HepG2 (cell line): ENCODE measurements around the gene ANKRD22. TPM values are rescaled to one million over a fixed set of nuclear protein-coding genes. Genes with fewer than 3 reads are reported as not detected.

Experiments
- DMTF1 ChIP-seq: sonication (generic); formaldehyde crosslinking; IDR thresholded peaks from 2 replicates; pipeline ENCODE4 v1.4.0; 2020; ENCODE audit warnings: mild to moderate bottlenecking, missing genetic modification reagents
- KLF15 ChIP-seq: sonication (generic); formaldehyde crosslinking; IDR thresholded peaks from 2 replicates; pipeline ENCODE4 v1.8.1; 2023; ENCODE audit warnings: borderline replicate concordance, mild to moderate bottlenecking, inconsistent platforms, missing genetic modification reagents, mixed read lengths
- MAX ChIP-seq: IDR thresholded peaks from 2 replicates; pipeline ENCODE4 v1.6.1; 2012; ENCODE audit warnings: inconsistent platforms
- MYPOP ChIP-seq: sonication (generic); formaldehyde crosslinking; IDR thresholded peaks from 2 replicates; pipeline ENCODE4 v1.8.1; 2023; ENCODE audit warnings: mild to moderate bottlenecking, moderate library complexity, missing genetic modification reagents
- PBX2 ChIP-seq: IDR thresholded peaks from 2 replicates; pipeline ENCODE4 v1.6.1; 2016; ENCODE audit warnings: control low read depth
- RARA ChIP-seq: IDR thresholded peaks from 2 replicates; pipeline ENCODE4 v1.6.1; 2016; ENCODE audit warnings: missing genetic modification reagents, missing compliant biosample characterization
- REPIN1 ChIP-seq: sonication (generic); formaldehyde crosslinking; IDR thresholded peaks from 2 replicates; pipeline ENCODE4 v1.8.0; 2022; ENCODE audit warnings: missing genetic modification reagents, low read depth, mild to moderate bottlenecking, borderline replicate concordance
- SALL2 ChIP-seq: sonication (generic); formaldehyde crosslinking; IDR thresholded peaks from 2 replicates; pipeline ENCODE4 v1.8.1; 2023; ENCODE audit warnings: mild to moderate bottlenecking, missing genetic modification reagents, inconsistent platforms
- STAT5B ChIP-seq: sonication (generic); formaldehyde crosslinking; IDR thresholded peaks from 2 replicates; pipeline ENCODE4 v1.4.0; 2020; ENCODE audit warnings: missing genetic modification reagents
- TBP ChIP-seq: sonication (generic); formaldehyde crosslinking; IDR thresholded peaks from 2 replicates; pipeline ENCODE4 v1.5.0; 2020; ENCODE audit warnings: missing genetic modification reagents
- TMF1 ChIP-seq: sonication (generic); formaldehyde crosslinking; IDR thresholded peaks from 2 replicates; pipeline ENCODE4 v1.8.1; 2022; ENCODE audit warnings: low read depth, missing genetic modification reagents
- ZNF292 ChIP-seq: sonication (generic); formaldehyde crosslinking; IDR thresholded peaks from 2 replicates; pipeline ENCODE4 v1.8.1; 2022; ENCODE audit warnings: mild to moderate bottlenecking, low read depth, missing genetic modification reagents, borderline replicate concordance
- ZNF333 ChIP-seq: sonication (generic); formaldehyde crosslinking; IDR thresholded peaks from 2 replicates; pipeline ENCODE4 v1.4.0; 2020; ENCODE audit warnings: mild to moderate bottlenecking, missing genetic modification reagents, borderline replicate concordance
- ZNF414 ChIP-seq: sonication (generic); formaldehyde crosslinking; IDR thresholded peaks from 2 replicates; pipeline ENCODE4 v1.5.0; 2020; ENCODE audit warnings: missing genetic modification reagents
- ZNF513 ChIP-seq: sonication (generic); formaldehyde crosslinking; conservative IDR thresholded peaks from 2 replicates; pipeline ENCODE4 v1.5.0; 2020; ENCODE audit warnings: missing genetic modification reagents
- ZNF530 ChIP-seq: sonication (generic); formaldehyde crosslinking; IDR thresholded peaks from 2 replicates; pipeline ENCODE4 v1.5.0; 2020; ENCODE audit warnings: low read depth, mild to moderate bottlenecking, missing genetic modification reagents
- ZNF552 ChIP-seq: sonication (generic); formaldehyde crosslinking; IDR thresholded peaks from 2 replicates; pipeline ENCODE4 v1.9.0; 2022; ENCODE audit warnings: missing genetic modification reagents, mild to moderate bottlenecking, borderline replicate concordance
- ZNF558 ChIP-seq: sonication (generic); formaldehyde crosslinking; IDR thresholded peaks from 2 replicates; pipeline ENCODE4 v1.9.0; 2022; ENCODE audit warnings: mild to moderate bottlenecking, missing genetic modification reagents, borderline replicate concordance
- ZNF644 ChIP-seq: IDR thresholded peaks from 2 replicates; pipeline ENCODE4 v1.6.1; 2016; ENCODE audit warnings: low read depth
- ZNF713 ChIP-seq: sonication (generic); formaldehyde crosslinking; IDR thresholded peaks from 2 replicates; pipeline ENCODE4 v1.4.0; 2020; ENCODE audit warnings: mild to moderate bottlenecking, missing genetic modification reagents
- ZNF790 ChIP-seq: sonication (generic); formaldehyde crosslinking; IDR thresholded peaks from 2 replicates; pipeline ENCODE4 v1.8.0; 2022; ENCODE audit warnings: missing genetic modification reagents, mild to moderate bottlenecking, borderline replicate concordance
- ZSCAN29 ChIP-seq: sonication (generic); formaldehyde crosslinking; conservative IDR thresholded peaks from 2 replicates; pipeline ENCODE4 v1.4.0; 2020; ENCODE audit warnings: mild to moderate bottlenecking, missing genetic modification reagents
- ZSCAN9 ChIP-seq: IDR thresholded peaks from 2 replicates; pipeline ENCODE4 v1.6.1; 2016; ENCODE audit warnings: borderline replicate concordance
- polyA plus RNA-seq, 8 experiments: library from polyadenylated mRNA; depleted of rRNA in 3 of 8; stranded (reverse) in 7 of 8; unstranded in 1 of 8; fragments of >200 nt; fragmentation: Illumina TruSeq in 4 of 8; extraction: Trizol in 4 of 8; gene quantifications; 2 replicates each; pipeline versions ENCODE4 v1.2.1 to v1.2.3, GENCODE V29; 2011 to 2016; ENCODE audit warnings: low read depth in 4 of 8, missing spikeins in 1 of 8, mixed read lengths in 1 of 8; ENCODE audit not compliant: insufficient read depth in 1 of 8
- total RNA-seq, 5 experiments: library from RNA; depleted of rRNA; stranded (reverse); fragments of >200 nt; fragmentation: Illumina TruSeq; extraction: Trizol; gene quantifications; 2 replicates each; pipeline ENCODE4 v1.2.3, GENCODE V29; 2016; ENCODE audit warnings: low read depth in 1 of 5

The ANKRD22 gene
- total and polyA plus RNA-seq, 2 of the 13 experiments (the other 11 are each of a cell fraction or from before 2014, with no cell fraction given): not detected

- TF ChIP-seq SALL2 (peak; percentile 83), MYPOP (peak; percentile 90), TMF1 (CRISPR knock-in tag) (peak; percentile 77), ZNF513 (CRISPR knock-in tag) (no peak), ZSCAN29 (CRISPR knock-in tag) (no peak), RARA (CRISPR knock-in tag) (no peak; the same call in 1 of the 2 replicates), ZNF552 (CRISPR knock-in tag) (peak; percentile 43; the same call in 1 of the 2 replicates), ZNF558 (CRISPR knock-in tag) (no peak), ZNF713 (no peak), ZNF333 (peak; percentile 87; the same call in 1 of the 2 replicates), KLF15 (CRISPR knock-in tag) (peak; percentile 50; the same call in 1 of the 2 replicates), ZNF790 (no peak), ZNF644 (CRISPR knock-in tag) (no peak), ZNF292 (CRISPR knock-in tag) (0 out of 2 replicates have a peak, but pooled peaks have one; percentile 54), REPIN1 (CRISPR knock-in tag) (peak; percentile 49; the same call in 1 of the 2 replicates), DMTF1 (CRISPR knock-in tag) (no peak), STAT5B (CRISPR knock-in tag) (no peak), ZNF530 (CRISPR knock-in tag) (no peak), ZSCAN9 (CRISPR knock-in tag) (no peak), TBP (CRISPR knock-in tag) (no peak), PBX2 (no peak), ZNF414 (no peak), MAX (peak; percentile 95)
Observed at GRCh38 chr10:88880282-88881076, 28.8 kb upstream of the ANKRD22 start (continued).
